ENCODE measurements around the gene HNMT.

Gene HNMT

GRCh38 chr2:138030459-138030858 lies 66.2 kb downstream of the HNMT start:
- no peak overlapping the region for H3K27ac ChIP-seq (ENCODE audit: low read depth, low read length)
- no peaks in the 10 kb centered on the region for H3K9me3 ChIP-seq (ENCODE audit: control insufficient read depth, insufficient read depth, low read length)
- no peaks in the 10 kb centered on the region for H3K9me2 ChIP-seq (replicated peaks; ENCODE audit: control insufficient read depth, low read length)
- TF ChIP-seq EZH2phosphoT487 (IDR thresholded peaks at IDR 0.05; ENCODE audit: borderline replicate concordance, low read length): no peak
- TF ChIP-seq, protein P1, sequence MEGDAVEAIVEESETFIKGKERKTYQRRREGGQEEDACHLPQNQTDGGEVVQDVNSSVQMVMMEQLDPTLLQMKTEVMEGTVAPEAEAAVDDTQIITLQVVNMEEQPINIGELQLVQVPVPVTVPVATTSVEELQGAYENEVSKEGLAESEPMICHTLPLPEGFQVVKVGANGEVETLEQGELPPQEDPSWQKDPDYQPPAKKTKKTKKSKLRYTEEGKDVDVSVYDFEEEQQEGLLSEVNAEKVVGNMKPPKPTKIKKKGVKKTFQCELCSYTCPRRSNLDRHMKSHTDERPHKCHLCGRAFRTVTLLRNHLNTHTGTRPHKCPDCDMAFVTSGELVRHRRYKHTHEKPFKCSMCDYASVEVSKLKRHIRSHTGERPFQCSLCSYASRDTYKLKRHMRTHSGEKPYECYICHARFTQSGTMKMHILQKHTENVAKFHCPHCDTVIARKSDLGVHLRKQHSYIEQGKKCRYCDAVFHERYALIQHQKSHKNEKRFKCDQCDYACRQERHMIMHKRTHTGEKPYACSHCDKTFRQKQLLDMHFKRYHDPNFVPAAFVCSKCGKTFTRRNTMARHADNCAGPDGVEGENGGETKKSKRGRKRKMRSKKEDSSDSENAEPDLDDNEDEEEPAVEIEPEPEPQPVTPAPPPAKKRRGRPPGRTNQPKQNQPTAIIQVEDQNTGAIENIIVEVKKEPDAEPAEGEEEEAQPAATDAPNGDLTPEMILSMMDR (IDR thresholded peaks at IDR 0.05; ENCODE audit: low read depth, low read length, poor library complexity, severe bottlenecking): no peak
- no peaks in the 10 kb centered on the region for H3F3A ChIP-seq (ENCODE audit: control insufficient read depth, insufficient read depth)
- H3K36me3 ChIP-seq (ENCODE audit: control insufficient read depth, low read length): no peaks in the 10 kb centered on the region
- H3K4me2 ChIP-seq (ENCODE audit: low read length): no peak overlapping the region
- H3K79me2 ChIP-seq (ENCODE audit: control insufficient read depth, low read length): no peaks in the 10 kb centered on the region
- no peaks in the 10 kb centered on the region for H3K4me1 ChIP-seq (ENCODE audit: control insufficient read depth, low read length)
- no peak overlapping the region for H3K4me3 ChIP-seq (ENCODE audit: low read length)
- no peaks in the 10 kb centered on the region for H4K20me1 ChIP-seq (ENCODE audit: control insufficient read depth, insufficient read depth, low read depth, low read length)
- no peaks in the 10 kb centered on the region for H3K27me3 ChIP-seq (ENCODE audit: control insufficient read depth, low read length)

DNA sequence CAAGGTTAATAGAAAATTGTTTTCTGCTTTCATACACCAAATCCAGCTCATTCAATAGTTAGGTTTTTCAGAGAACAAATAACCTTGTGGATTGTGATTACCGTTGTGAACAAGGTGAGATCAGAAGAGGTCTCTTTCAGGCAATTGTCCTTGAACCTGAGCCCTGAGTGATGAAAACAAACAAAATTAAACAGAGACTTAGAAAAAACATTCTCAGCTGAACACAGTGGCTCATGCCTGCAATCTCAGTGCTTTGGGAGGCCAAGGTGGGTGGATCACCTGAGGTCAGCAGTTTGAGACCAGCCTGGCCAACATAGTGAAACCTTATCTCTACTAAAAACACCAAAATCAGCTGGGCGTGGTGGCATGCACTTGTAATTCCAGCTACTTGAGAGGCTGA lies 68.1 kb downstream of the HNMT start:
- no peaks in the 10 kb centered on the region for H3K9me3 ChIP-seq (ENCODE audit: control insufficient read depth, insufficient read depth, low read length)
- no peaks in the 10 kb centered on the region for H3K36me3 ChIP-seq (ENCODE audit: control insufficient read depth, low read length)
- H3K79me2 ChIP-seq (ENCODE audit: control insufficient read depth, low read length): no peaks in the 10 kb centered on the region
- no peak overlapping the region for H3K4me3 ChIP-seq (ENCODE audit: low read length)
- no peaks in the 10 kb centered on the region for H3K4me1 ChIP-seq (ENCODE audit: control insufficient read depth, low read length)
- TF ChIP-seq, protein P1 (IDR thresholded peaks at IDR 0.05; ENCODE audit: low read depth, low read length, poor library complexity, severe bottlenecking): no peak
- TF ChIP-seq EZH2phosphoT487 (IDR thresholded peaks at IDR 0.05; ENCODE audit: borderline replicate concordance, low read length): no peak
- no peaks in the 10 kb centered on the region for H3K27me3 ChIP-seq (ENCODE audit: control insufficient read depth, low read length)
- H3K27ac ChIP-seq (ENCODE audit: low read depth, low read length): no peak overlapping the region
- no peaks in the 10 kb centered on the region for H4K20me1 ChIP-seq (ENCODE audit: control insufficient read depth, insufficient read depth, low read depth, low read length)
- H3F3A ChIP-seq (ENCODE audit: control insufficient read depth, insufficient read depth): no peaks in the 10 kb centered on the region
- no peaks in the 10 kb centered on the region for H3K9me2 ChIP-seq (replicated peaks; ENCODE audit: control insufficient read depth, low read length)
- H3K4me2 ChIP-seq (ENCODE audit: low read length): no peak overlapping the region

DNA sequence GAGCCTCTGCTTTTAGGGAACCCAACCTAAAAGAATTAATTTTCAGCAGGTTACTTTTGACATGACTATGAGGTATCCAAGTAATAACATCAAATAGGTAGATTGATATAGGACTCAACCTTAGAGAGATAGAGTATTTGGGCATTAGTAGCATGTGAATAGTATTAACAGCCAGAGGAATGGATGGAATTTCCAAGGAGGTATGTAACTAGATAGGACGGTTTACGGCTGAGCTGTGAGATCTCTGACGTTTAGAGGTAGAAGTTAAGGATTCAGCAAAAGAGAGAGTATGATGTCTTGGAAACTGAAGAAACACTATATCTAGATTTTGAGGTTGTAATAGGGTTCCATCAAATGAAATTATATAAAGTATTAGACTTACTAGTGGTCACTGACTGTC lies 70.3 kb downstream of the HNMT start:
- Histone ChIP-seq H3F3A (ENCODE audit: control insufficient read depth, insufficient read depth) (no peaks in the 10 kb centered on the region), H3K4me2 (ENCODE audit: low read length) (no peak overlapping the region)

More for the DNA sequence above, 70.3 kb downstream of the HNMT start:
- Histone ChIP-seq H4K20me1 (ENCODE audit: control insufficient read depth, insufficient read depth, low read depth, low read length) (no peaks in the 10 kb centered on the region), H3K9me2 (replicated peaks; ENCODE audit: control insufficient read depth, low read length) (no peaks in the 10 kb centered on the region), H3K4me3 (ENCODE audit: low read length) (no peak overlapping the region), H3K27ac (ENCODE audit: low read depth, low read length) (no peak overlapping the region), H3K79me2 (ENCODE audit: control insufficient read depth, low read length) (no peaks in the 10 kb centered on the region), H3K4me1 (ENCODE audit: control insufficient read depth, low read length) (no peaks in the 10 kb centered on the region), H3K27me3 (ENCODE audit: control insufficient read depth, low read length) (no peaks in the 10 kb centered on the region), H3K36me3 (ENCODE audit: control insufficient read depth, low read length) (no peaks in the 10 kb centered on the region), H3K9me3 (ENCODE audit: control insufficient read depth, insufficient read depth, low read length) (no peaks in the 10 kb centered on the region)
- TF ChIP-seq EZH2phosphoT487 (IDR thresholded peaks at IDR 0.05; ENCODE audit: borderline replicate concordance, low read length): no peak
- TF ChIP-seq, protein P1 (IDR thresholded peaks at IDR 0.05; ENCODE audit: low read depth, low read length, poor library complexity, severe bottlenecking): no peak
